ENCODE measurements around the gene SCT.

Gene SCT

DNA sequence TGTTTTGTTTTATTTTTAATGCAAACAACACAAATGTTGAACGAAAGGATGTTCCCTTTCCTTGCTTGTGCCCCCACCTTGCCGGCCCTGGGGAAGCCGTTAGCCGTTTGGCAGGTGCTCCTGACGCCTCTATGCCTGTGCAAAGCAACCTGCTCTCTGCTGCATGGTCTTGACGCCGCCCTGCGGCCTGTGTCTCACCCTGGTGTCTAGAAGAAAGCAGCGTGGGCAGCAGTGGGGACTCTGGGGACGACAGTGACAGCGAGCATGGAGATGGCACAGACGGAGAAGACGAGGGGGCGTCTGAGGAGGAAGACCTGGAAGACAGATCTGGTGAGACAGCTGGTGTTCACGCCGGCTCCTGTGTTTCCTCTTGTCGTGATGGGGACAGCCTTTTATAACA lies 45.2 kb downstream of the SCT start:
- DNase-seq = no peak

DNA sequence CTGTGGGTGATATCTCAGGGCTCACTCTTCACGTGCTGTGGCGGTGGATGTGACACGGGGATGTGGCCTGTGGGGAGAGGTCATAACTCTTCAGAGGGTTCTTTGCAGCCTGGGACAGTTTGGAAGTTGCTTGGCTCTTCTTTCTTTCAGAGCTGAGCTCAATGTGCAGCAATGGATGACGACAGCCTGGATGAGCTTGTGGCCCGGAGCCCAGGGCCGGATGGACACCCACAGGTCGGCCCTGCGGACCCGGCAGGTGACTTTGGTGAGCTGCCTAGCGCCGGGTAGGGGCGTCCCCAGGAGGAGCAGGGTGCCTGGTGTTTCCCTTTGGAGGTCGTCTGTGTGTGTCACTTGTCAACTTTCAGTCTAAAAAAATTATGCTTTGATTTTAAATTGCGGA lies 45.6 kb downstream of the SCT start:
- no peak for DNase-seq

DNA sequence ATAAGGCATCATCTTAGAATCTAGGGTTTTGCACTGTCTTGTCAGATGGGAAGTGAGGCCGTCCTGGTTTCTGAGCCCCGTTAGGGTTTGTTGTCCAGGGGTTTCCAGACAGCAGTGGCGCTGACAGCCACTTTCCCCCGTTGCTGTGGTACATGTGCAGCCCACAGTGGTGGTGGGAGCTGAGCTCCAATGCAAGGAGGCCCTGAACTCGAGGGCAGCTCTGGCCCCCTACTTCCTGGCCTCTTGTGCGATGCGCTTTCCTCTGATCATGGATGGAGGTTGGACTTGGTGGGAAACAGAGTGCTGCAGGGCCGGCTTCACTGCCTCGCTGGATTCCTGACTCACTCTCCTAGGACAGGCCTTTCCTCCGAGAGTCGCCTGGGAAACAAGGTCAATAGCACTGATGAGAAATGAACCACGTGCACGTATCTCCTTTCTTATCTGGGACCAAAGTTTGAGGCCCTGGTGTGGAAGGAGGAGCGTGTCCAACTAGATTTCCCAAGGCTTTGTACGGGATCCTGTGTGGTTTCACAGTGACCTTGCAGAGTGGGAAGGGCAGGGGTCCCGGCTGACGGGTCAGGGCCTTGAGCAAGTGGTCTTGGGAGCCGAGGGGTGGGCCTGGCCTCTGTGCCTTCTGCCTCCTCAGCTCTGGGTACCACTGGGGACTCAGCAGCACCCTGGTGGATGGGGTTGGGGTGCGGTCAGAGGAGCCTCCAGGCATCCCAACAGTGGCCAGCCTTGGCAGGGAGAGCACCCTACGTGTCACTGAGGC lies 47.0 kb downstream of the SCT start:
- DNase-seq = no peak

DNA sequence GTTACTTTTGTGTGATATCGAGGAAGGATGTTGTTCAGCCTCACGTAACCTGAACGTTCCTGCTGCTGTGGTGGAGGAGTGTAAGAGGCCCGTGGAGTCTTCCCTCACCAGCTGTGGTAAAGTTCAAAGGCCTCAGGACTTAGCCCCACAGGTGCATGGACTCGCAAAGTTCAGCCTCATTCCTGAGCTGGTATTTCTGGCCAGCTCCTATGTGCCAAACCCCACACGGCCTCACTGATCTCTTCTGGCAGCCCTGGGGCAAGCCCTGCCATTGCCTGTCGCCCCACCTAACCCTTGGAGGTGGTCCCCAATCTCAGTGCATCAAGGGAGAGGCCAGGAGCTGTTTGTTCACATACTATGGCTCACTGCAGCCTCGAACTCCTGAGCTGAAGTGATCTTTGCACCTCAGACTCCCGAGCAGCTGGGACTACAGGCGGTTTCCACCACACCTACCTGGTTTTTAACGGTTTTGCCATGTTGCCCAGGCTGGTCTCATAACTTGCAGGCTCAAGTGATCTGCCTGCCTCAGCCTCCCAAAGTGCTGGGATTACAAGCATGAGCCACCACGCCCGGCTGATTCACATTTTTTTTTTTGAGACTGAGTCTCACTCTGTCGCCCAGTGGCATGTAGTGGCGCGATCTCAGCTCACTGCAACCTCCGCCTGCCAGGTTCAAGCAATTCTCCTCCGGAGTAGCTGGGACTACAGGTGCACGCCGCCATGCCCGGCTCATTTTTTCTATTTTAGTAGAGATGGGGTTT lies 48.5 kb downstream of the SCT start:
- DNase-seq = no peak

DNA sequence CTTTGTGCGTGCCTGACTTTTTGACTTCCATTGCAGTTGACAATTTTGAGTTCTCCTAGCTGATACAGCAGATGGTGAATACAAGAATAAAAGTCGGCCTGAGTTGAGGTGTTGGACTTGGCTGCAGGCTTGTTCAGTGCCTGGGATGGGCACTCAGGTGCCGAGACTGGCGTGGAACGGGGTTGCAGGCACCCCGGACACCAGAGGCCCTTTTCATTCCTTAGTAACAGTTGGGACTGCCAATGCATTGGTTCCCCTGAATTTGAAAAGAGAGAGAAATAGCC lies 49.4 kb downstream of the SCT start:
- no peak for DNase-seq

DNA sequence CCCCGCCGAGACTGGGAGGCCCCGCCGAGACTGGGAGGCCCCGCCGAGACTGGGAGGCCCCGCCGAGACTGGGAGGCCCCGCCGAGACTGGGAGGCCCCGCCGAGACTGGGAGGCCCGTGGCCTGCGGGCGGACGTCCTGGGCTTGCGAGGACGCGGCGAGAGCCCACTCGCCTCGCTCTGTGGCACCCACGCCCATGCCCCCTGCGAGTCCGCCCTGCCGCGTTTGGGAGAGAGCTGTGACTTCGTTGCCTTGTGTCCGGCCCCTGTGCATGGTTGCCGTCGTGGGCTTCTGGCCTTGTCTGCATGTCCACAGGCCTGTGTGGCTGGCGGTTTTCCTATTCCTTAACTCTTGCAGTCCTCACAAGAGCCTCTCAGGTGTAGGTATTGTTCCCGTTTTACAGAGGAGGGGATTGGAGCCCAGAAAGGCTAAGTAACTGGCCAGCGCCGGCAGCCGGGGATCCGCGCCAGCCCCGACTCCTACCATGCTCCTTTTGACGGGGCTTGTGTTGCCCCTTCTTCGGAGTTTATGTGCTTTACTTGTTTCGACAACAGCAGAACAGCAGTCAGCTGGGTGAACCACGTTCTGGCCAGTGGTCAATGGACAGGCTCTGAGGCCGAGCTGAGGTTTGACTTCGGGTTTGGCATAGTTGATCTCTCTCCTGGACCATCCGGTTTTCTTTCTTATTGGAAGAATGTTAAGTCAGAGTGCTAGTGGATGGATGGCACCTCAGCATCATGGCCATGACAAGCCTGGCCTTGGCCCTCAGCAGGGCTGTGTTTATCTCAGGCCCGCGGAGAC lies 50.0 kb downstream of the SCT start:
- no peak for DNase-seq

Measured in activated naive CD4-positive, alpha-beta T cell (primary cell).